ENCODE results near the gene CD151. TPM values are rescaled to one million over a fixed set of nuclear protein-coding genes. Genes with fewer than 3 reads are reported as not detected.

CD151 gene
- total RNA-seq, 1 experiment from 2014 or later: 179 TPM

DNA sequence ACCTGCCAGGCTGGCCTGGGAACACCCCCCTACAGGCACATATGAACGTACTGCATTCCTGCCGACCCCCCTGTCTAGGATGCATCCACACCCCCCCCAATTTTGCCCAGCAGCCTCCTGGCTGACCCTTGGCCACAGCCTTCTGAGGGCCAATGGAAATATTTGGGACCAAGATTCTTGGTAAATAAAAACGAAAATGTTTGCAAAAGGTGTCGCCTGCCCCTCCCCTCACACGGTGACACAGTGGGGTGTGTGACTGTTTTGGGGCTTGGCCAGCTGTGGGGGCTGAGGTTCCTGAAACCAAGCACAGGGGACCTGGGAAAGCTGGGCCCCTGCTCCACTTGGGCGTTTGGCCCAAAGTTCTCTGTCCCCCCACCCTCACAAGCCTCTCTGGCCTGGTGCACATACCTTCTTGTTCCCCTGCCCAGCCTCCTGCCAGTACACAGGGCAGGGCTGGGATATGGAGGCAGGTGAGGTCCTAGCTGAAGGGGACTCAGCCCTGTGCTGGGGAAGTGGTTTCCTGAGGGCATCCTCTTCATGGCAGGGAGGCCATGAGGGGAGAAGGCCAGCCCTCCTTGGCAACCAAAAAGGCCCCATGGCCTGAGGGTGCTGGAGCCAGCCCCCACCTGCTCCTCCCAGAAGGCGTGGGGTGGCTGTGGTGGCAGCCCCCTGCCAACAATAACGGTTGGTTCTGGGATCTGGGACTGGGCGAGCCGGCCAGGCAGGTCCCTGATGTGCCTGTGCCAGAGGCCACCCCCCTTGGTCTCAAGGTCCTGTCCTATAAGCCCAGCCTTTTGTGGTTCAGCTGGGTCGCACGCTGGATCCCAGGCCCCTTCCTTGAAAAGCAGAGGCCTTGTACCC lies 7.2 kb upstream of the CD151 start:
- no peak for DNase-seq (ENCODE audit: low read depth in 1 of 2, low spot score in 2 of 2)
- Histone ChIP-seq H3K4me3 (no peak overlapping the region), H3K36me3 (no peaks in the 10 kb centered on the region), H3K9me3 (replicated peaks) (no peaks in the 10 kb centered on the region), H3K4me1 (replicated peaks) (peaks cover 21% of the 10 kb centered on the region), H3K27ac (no peak overlapping the region), H3K27me3 (replicated peaks) (peaks cover 18% of the 10 kb centered on the region)

DNA sequence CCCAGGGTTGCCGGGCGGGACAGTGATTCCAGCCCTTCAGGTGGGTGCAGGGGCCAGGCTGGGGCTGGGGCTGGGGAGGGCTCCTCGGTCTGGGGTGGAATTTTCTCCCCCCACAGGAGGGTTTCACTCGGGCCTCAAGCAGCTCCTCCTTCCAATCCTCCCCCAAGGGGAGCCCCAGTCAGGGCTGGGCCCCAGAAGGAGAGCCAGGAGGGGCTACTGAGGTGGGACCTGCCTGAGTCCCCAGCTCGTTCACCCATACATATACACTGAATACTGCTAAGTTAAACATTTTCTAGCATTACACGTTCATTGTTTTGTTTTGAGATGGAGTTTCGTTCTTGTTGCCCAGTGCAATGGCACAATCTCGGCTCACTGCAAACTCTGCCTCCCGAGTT lies 6.5 kb upstream of the CD151 start:
- DNase-seq (ENCODE audit: low read depth in 1 of 2, low spot score in 2 of 2): no peak
- Histone ChIP-seq H3K27me3 (replicated peaks) (peaks cover 22% of the 10 kb centered on the region), H3K4me1 (replicated peaks) (peaks cover 18% of the 10 kb centered on the region), H3K36me3 (no peaks in the 10 kb centered on the region), H3K27ac (no peak overlapping the region), H3K4me3 (no peak overlapping the region), H3K9me3 (replicated peaks) (no peaks in the 10 kb centered on the region)

DNA sequence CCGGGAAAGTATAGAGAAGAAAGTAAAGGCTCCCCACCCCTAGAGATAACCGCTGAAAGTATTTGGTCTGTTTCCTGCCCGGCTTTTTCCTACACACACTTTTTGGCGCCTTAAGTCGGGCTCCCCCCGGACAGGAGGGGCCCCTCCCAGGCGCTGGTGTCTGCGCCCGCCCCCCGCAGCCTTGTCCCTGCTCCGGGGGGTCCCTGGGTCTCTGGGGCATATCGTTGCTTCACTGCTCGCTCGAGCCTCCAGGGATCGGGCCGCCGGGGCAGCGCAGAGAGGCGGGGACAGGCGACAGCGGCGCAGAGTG lies 6.0 kb upstream of the CD151 start:
- peaks cover 18% of the 10 kb centered on the region for H3K4me1 ChIP-seq (replicated peaks)
- no peak overlapping the region for H3K27ac ChIP-seq
- H3K36me3 ChIP-seq: no peaks in the 10 kb centered on the region
- no peaks in the 10 kb centered on the region for H3K9me3 ChIP-seq (replicated peaks)
- H3K27me3 ChIP-seq (replicated peaks): peaks cover 22% of the 10 kb centered on the region
- no peak for DNase-seq (ENCODE audit: low read depth in 1 of 2, low spot score in 2 of 2)
- H3K4me3 ChIP-seq: no peak overlapping the region

- peaks cover 23% of the 10 kb centered on the region for H3K4me1 ChIP-seq (replicated peaks)
- H3K27ac ChIP-seq: no peak overlapping the region
- H3K27me3 ChIP-seq (replicated peaks): peaks cover 22% of the 10 kb centered on the region
- DNase-seq (ENCODE audit: low read depth in 1 of 2, low spot score in 2 of 2): no peak
- H3K9me3 ChIP-seq (replicated peaks): no peaks in the 10 kb centered on the region
- H3K36me3 ChIP-seq: no peaks in the 10 kb centered on the region
- no peak overlapping the region for H3K4me3 ChIP-seq
These were observed 5.4 kb upstream of the CD151 start for GRCh38 chr11:827146-827896.

GRCh38 chr11:827897-828192 lies 4.9 kb upstream of the CD151 start, which contains the start of gene CRACR2B:
Gene CRACR2B, plus strand, starts transcription at chr11:827919. Its CDS starts 689 bp downstream, at chr11:828608.
- H3K9me3 ChIP-seq (replicated peaks): no peaks in the 10 kb centered on the region
- no peak within 1 kb of the TSS for H3K4me3 ChIP-seq
- no peak for DNase-seq (ENCODE audit: low read depth in 1 of 2, low spot score in 2 of 2)
- no peaks in the 10 kb centered on the region for H3K36me3 ChIP-seq
- no peak within 1 kb of the TSS for H3K27ac ChIP-seq
- peaks cover 27% of the 10 kb centered on the region for H3K4me1 ChIP-seq (replicated peaks)
- peaks cover 22% of the 10 kb centered on the region for H3K27me3 ChIP-seq (replicated peaks)

DNA sequence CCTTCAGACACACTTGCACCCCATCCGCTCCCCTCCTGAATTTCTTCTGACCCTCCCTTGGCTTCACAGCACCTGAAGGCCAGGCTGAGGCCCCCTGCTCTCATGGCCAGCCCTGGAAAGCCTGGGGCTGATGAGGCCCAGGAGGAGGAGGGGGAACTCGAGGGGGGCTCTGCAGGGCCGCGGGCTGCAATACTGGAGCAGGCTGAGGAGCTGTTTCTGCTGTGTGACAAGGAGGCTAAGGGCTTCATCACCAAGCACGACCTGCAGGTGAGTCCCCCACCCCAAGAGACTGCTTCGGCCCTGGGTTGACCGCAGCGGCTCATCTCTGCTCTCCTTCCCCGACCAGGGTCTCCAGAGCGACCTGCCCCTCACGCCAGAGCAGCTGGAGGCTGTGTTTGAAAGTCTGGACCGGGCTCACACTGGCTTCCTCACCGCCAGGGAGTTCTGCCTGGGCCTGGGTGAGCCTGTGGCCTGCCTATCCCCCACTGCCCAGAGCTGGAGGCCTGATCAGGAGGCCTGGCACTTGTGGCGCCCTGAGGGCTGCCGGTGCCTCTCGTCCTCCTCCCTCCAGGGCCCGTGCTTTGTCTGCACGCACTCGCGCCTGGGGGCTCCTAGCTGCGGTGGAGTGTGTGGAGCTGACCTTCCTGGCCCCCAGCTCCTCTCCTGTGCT lies 4.1 kb upstream of the CD151 start:
- Histone ChIP-seq H3K36me3 (0 out of 2 replicates have a peak, but pooled peaks cover 2% of the 10 kb centered on the region), H3K27ac (no peak overlapping the region)

DNA sequence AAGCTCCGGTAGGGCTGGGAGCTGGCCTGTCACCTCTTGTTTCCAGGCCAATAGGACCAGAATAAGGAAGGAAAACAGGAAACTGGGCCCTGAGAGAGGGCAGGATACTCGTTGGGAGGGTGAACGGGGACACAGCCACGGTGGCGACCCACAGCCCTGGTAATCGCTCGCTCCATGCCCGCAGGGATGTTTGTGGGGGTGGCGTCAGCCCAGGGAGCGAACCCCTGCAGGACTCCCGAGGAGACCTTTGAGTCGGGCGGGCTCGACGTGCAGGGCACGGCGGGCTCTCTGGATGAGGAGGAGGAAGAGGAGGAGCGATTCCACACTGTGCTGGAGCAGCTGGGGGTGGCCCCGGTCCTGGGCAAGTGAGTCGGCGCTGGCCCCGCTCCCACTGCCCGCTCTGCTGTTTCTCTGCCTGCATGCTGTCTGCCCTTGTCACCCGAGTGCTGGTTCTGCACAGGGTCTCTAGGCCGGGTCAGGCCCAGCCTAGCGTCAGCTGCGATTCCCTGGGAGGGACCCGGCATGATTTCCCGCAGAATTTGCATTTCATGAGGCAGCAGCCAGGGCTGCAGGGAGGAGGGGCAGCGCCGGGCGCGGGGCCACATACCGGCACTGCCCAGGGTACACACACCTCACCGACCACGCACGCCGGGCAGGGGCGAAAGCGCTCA lies 3.4 kb upstream of the CD151 start:
- DNase-seq (ENCODE audit: low read depth in 1 of 2, low spot score in 2 of 2): no peak
- peaks cover 36% of the 10 kb centered on the region for H3K4me1 ChIP-seq (replicated peaks)
- no peaks in the 10 kb centered on the region for H3K9me3 ChIP-seq (replicated peaks)
- H3K27me3 ChIP-seq (replicated peaks): peaks cover 22% of the 10 kb centered on the region
- H3K36me3 ChIP-seq: 0 out of 2 replicates have a peak, but pooled peaks cover 5% of the 10 kb centered on the region
- no peak overlapping the region for H3K4me3 ChIP-seq
- no peak overlapping the region for H3K27ac ChIP-seq

More for the DNA sequence above, 4.1 kb upstream of the CD151 start:
- H3K4me1 ChIP-seq (replicated peaks): peaks cover 29% of the 10 kb centered on the region
- no peak for DNase-seq (ENCODE audit: low read depth in 1 of 2, low spot score in 2 of 2)
- peaks cover 22% of the 10 kb centered on the region for H3K27me3 ChIP-seq (replicated peaks)
- H3K4me3 ChIP-seq: no peak overlapping the region
- no peaks in the 10 kb centered on the region for H3K9me3 ChIP-seq (replicated peaks)

DNA sequence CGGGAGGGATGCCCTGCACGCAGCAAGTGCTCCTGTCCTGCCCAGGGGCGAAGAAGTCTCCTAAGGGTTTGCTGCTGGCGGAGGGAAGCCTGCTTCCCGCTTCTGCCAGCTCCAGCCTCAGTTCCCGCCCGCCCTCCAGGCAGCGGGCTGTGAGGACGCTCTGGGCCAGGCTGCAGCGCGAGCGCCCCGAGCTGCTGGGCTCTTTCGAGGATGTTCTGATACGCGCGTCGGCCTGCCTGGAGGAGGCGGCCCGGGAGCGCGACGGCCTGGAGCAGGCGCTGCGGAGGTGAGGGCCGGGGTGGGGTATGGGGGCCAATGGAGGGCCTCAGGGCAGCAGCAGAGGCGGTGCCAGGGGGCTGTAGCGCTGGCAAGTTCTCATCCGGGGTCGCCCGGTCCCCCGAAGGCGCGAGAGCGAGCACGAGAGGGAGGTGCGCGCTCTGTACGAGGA lies 2.9 kb upstream of the CD151 start:
- Histone ChIP-seq H3K9me3 (replicated peaks) (no peaks in the 10 kb centered on the region), H3K4me1 (replicated peaks) (peaks cover 42% of the 10 kb centered on the region), H3K36me3 (0 out of 2 replicates have a peak, but pooled peaks cover 5% of the 10 kb centered on the region), H3K27me3 (replicated peaks) (peaks cover 22% of the 10 kb centered on the region), H3K4me3 (no peak overlapping the region; the same call in 1 of the 2 replicates), H3K27ac (no peak overlapping the region)
- no peak for DNase-seq (ENCODE audit: low read depth in 1 of 2, low spot score in 2 of 2)

DNA sequence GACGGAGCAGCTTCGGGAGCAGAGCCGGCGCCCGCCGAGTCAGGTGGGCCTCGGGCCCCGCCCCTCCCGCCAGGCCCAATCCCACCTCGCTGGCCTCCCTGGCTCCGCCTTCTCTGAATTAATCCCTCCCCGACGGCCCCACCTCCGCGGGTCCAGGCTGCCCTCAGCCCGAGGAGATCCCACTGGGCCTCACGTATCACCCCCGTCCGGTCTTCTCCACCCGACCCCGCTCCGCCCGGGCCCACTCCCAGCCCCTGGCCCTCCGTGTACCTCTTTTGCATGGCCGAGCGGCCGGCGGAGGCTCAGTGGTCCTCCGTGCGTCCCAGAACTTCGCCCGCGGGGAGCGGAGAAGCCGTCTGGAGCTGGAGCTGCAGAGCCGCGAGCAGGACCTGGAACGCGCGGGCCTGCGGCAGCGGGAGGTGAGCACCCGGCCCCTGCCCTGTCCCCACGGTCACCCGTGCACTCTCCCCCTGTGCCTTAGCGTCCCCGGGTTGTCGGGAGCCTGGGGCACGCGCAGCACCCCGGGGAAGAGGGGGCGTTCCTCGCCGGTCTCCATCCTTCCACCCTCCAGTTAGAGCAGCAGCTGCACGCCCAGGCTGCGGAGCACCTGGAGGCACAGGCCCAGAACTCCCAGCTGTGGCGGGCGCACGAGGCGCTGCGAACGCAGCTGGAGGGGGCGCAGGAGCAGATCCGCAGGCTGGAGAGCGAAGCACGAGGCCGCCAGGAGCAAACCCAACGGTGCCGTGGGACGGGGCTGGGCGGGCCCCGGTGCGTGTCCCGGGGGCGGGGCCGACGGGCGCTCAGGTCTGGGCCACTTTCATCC lies 2.2 kb upstream of the CD151 start:
- no peak overlapping the region for H3K27ac ChIP-seq

DNA sequence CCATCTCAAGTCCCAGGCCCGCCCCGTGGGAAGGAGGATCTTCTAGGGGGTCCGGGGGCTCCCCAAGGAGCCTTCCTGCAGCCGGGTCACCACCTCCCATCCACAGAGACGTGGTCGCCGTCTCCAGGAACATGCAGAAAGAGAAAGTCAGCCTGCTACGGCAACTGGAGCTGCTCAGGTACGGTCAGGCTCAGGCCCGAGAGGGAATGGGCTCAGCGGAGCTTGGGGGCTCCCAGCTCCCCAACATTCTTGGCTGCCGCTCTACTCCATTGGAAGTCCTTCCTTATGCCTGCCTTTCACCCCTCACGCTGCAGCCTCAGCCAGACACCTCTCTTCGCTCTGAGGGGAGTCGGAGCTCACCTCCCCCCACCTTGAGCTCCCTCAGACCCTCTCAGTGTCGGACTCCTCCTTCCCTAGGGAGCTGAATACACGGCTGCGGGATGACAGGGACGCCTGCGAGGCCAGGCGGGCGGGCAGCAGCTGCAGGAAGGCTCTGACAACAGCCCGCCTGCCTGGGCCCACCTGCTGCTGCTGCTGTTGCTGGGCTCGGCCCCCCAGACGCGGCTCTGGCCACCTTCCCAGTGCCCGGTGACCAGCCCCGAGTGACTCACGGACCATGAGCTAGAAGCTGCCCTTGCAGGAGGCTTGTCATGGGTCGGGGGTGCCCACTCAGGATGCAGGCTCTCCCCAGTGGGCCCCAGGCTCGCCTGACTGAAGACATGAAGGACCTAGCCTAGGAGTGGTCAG lies 1.5 kb upstream of the CD151 start:
- Histone ChIP-seq H3K4me1 (replicated peaks) (peaks cover 47% of the 10 kb centered on the region), H3K27ac (no peak overlapping the region), H3K9me3 (replicated peaks) (no peaks in the 10 kb centered on the region), H3K4me3 (no peak overlapping the region), H3K36me3 (peaks cover 7% of the 10 kb centered on the region), H3K27me3 (replicated peaks) (peaks cover 22% of the 10 kb centered on the region)
- no peak for DNase-seq (ENCODE audit: low read depth in 1 of 2, low spot score in 2 of 2)

More for the DNA sequence above, 2.2 kb upstream of the CD151 start:
- no peak for DNase-seq (ENCODE audit: low read depth in 1 of 2, low spot score in 2 of 2)
- Histone ChIP-seq H3K27me3 (replicated peaks) (peaks cover 22% of the 10 kb centered on the region), H3K36me3 (0 out of 2 replicates have a peak, but pooled peaks cover 5% of the 10 kb centered on the region), H3K4me3 (no peak overlapping the region; the same call in 1 of the 2 replicates), H3K9me3 (replicated peaks) (no peaks in the 10 kb centered on the region), H3K4me1 (replicated peaks) (peaks cover 47% of the 10 kb centered on the region)

GRCh38 chr11:831961-832528 lies 707 bp upstream of the CD151 start:
- H3K9me3 ChIP-seq (replicated peaks): no peaks in the 10 kb centered on the region
- H3K4me3 ChIP-seq: peak overlapping the region; percentile 80
- H3K4me1 ChIP-seq (replicated peaks): peaks cover 47% of the 10 kb centered on the region
- DNase-seq (ENCODE audit: low read depth in 1 of 2, low spot score in 2 of 2): no peak
- H3K36me3 ChIP-seq: peaks cover 15% of the 10 kb centered on the region
- peaks cover 22% of the 10 kb centered on the region for H3K27me3 ChIP-seq (replicated peaks)
- no peak overlapping the region for H3K27ac ChIP-seq

Data from SJSA1 (cell line).